Heart left ventricle (tissue), 13 donors: ENCODE measurements around the gene UBE2V1.

ENCODE experiments used
- POLR2A ChIP-seq, 2 donors: fragments of 450-650 bp; IDR thresholded peaks; one replicate each; pipeline ENCODE4 v1.6.1; 2017; ENCODE audit warnings: antibody characterized with exemption in 2 of 2, mild to moderate bottlenecking in 2 of 2, moderate library complexity in 2 of 2
- TF ChIP-seq, protein P1 (sequence below), 12 donors: fragments of 200-600 bp; sonication (generic) in 4 of 12; IDR thresholded peaks; one replicate each; pipeline versions ENCODE4 v1.5.0 to v1.8.0; 2018 to 2022; ENCODE audit warnings: antibody characterized with exemption in 12 of 12, mild to moderate bottlenecking in 5 of 12
- donor health status: ischemic (EF 13 %, LVEDD 7.1; RV severe dilation, severe dysfunction).
- donor health status: DM: no; HTN: yes; CAD: no.
- donor health status: DM: no; HTN: no; CAD: no.
- donor health status: ischemic (EF 25% LVEDD 6.9; RV normal size, moderate dysfunction).
- donor health status: ischemic (EF 25% LVEDD 5.7; RV mildly dilated, moderate dysfunction).
- donor health status: ischemic (EF 35%, LVEDD 5.7; RV mildly dilated, moderate dysfunction).
- donor health status: nonischemic (EF 11% LVEDD 7.7; RV severe dilation, severe dysfunction).
- donor health status: DM: yes; HTN: yes; CAD: no.
- donor health status: PGD.
- donor health status: ischemic (EF 29% LVEDD 5.4; RV normal size, mild dysfunction).
- donor health status: nonischemic (EF 23%, LVEDD 6.1; RV moderate dilation, normal function).

DNA sequence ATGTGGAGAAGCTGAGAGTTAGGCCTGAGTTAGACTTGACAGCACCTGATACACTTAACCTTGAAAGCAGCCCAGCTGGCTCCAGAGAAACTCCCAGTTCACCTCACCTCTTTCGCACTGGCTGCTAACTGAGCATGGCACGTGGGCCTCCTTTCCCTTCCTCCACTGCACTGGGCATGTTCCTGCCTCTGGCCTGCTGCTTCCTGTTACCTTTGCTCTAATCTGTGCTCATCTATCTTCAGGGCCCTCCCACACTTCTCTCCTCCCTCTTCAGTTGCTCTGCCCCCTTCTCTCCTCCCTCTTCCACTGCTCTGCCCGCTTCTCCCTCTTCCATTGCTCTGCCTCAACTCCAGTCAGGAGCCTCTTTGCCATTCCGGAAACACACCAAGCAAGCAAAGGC is 13.7 kb upstream of the UBE2V1 start:
- TF ChIP-seq, protein P1, sequence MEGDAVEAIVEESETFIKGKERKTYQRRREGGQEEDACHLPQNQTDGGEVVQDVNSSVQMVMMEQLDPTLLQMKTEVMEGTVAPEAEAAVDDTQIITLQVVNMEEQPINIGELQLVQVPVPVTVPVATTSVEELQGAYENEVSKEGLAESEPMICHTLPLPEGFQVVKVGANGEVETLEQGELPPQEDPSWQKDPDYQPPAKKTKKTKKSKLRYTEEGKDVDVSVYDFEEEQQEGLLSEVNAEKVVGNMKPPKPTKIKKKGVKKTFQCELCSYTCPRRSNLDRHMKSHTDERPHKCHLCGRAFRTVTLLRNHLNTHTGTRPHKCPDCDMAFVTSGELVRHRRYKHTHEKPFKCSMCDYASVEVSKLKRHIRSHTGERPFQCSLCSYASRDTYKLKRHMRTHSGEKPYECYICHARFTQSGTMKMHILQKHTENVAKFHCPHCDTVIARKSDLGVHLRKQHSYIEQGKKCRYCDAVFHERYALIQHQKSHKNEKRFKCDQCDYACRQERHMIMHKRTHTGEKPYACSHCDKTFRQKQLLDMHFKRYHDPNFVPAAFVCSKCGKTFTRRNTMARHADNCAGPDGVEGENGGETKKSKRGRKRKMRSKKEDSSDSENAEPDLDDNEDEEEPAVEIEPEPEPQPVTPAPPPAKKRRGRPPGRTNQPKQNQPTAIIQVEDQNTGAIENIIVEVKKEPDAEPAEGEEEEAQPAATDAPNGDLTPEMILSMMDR (IDR thresholded peaks at IDR 0.05), result no peak
- TF ChIP-seq POLR2A (IDR thresholded peaks at IDR 0.05), result no peak
